HFFc6 (cell line): ENCODE data around the gene PARP14. TPM values are rescaled to one million over a fixed set of nuclear protein-coding genes. Genes with fewer than 3 reads are reported as not detected.
"Not testable (repeated sequence)": the region's sequence is repeated elsewhere in the genome, so short reads cannot be mapped to it uniquely, and the experiment has no call there.

Experiments used
- DNase-seq: peaks from one replicate; pipeline ENCODE4 v3.0.0-alpha.2; 2018
- H3K27ac Mint-ChIP-seq: 2 replicates; pipeline ENCODE4 v1.8.0; 2020; ENCODE audit warnings: mild to moderate bottlenecking, mixed read lengths
- H3K27me3 Mint-ChIP-seq: 2 replicates; pipeline ENCODE4 v1.8.0; 2021; ENCODE audit warnings: mild to moderate bottlenecking, moderate library complexity, mixed read lengths; ENCODE audit not compliant: insufficient read depth
- H3K36me3 Mint-ChIP-seq: 2 replicates; pipeline ENCODE4 v1.8.0; 2021; ENCODE audit warnings: low read depth, mixed read lengths
- H3K4me1 Mint-ChIP-seq: 2 replicates; pipeline ENCODE4 v1.8.0; 2020; ENCODE audit warnings: low read depth, mixed read lengths
- H3K4me3 Mint-ChIP-seq: 2 replicates; pipeline ENCODE4 v1.8.0; 2020; ENCODE audit warnings: mild to moderate bottlenecking, moderate library complexity, mixed read lengths
- H3K9me3 Mint-ChIP-seq: 2 replicates; pipeline ENCODE4 v1.8.0; 2020; ENCODE audit warnings: mild to moderate bottlenecking, mixed read lengths
- CTCF ChIP-seq: fragments of 200-600 bp; sonication (generic); IDR thresholded peaks from 2 replicates; pipeline ENCODE4 v1.5.0; 2021; ENCODE audit warnings: antibody characterized with exemption, mild to moderate bottlenecking
- total RNA-seq, 6 experiments: library from RNA; stranded (reverse); fragmentation: NEBNext Ultra II Directional; extraction: Animal tissue kit (Norgen Biotek cat#: 25700); gene quantifications; 2 replicates in 1 of 6; 3 replicates in 5 of 6; pipeline ENCODE4 v1.2.3, GENCODE V29; 2021

Gene PARP14
- total RNA-seq, 6 experiments from 2014 or later, result 5.3 to 16.1 (median 12.8) TPM

GRCh38 chr3:122642935-122643334, 37.7 kb upstream of the PARP14 start:
- no peak for DNase-seq
- H3K27me3 Mint-ChIP-seq, result peaks cover 21% of the 10 kb centered on the region
- no peak for TF ChIP-seq CTCF
- no peaks in the 10 kb centered on the region for H3K36me3 Mint-ChIP-seq
- H3K4me1 Mint-ChIP-seq, result no peaks in the 10 kb centered on the region
- H3K27ac Mint-ChIP-seq, result no peak overlapping the region
- H3K4me3 Mint-ChIP-seq, result no peak overlapping the region
- H3K9me3 Mint-ChIP-seq, result no peaks in the 10 kb centered on the region

- Mint-ChIP-seq H3K4me1 (no peaks in the 10 kb centered on the region), H3K9me3 (no peaks in the 10 kb centered on the region), H3K27ac (no peak overlapping the region), H3K36me3 (no peaks in the 10 kb centered on the region), H3K27me3 (peaks cover 15% of the 10 kb centered on the region), H3K4me3 (no peak overlapping the region; the same call in 1 of the 2 replicates)
- DNase-seq, result no peak
- TF ChIP-seq CTCF, result no peak
Observed at GRCh38 chr3:122646146-122646988, 34.3 kb upstream of the PARP14 start.

- not testable (repeated sequence) for H3K4me3 Mint-ChIP-seq, H3K4me1 Mint-ChIP-seq, H3K36me3 Mint-ChIP-seq, DNase-seq, H3K9me3 Mint-ChIP-seq, H3K27ac Mint-ChIP-seq
- H3K27me3 Mint-ChIP-seq, result peaks cover 26% of the 10 kb centered on the region
Observed at GRCh38 chr3:122651233-122651907, 29.3 kb upstream of the PARP14 start.

- not testable (repeated sequence) for H3K36me3 Mint-ChIP-seq, H3K9me3 Mint-ChIP-seq, H3K27ac Mint-ChIP-seq, DNase-seq, H3K4me3 Mint-ChIP-seq, H3K4me1 Mint-ChIP-seq
- H3K27me3 Mint-ChIP-seq, result peaks cover 31% of the 10 kb centered on the region
Observed at GRCh38 chr3:122651962-122652361, 28.7 kb upstream of the PARP14 start.

GRCh38 chr3:122658336-122658735, 22.3 kb upstream of the PARP14 start:
- not testable (repeated sequence) for H3K36me3 Mint-ChIP-seq, H3K27ac Mint-ChIP-seq, H3K4me1 Mint-ChIP-seq, H3K4me3 Mint-ChIP-seq, DNase-seq
- Mint-ChIP-seq H3K9me3 (peaks cover 12% of the 10 kb centered on the region; the same call in 1 of the 2 replicates), H3K27me3 (peaks cover 28% of the 10 kb centered on the region)

GRCh38 chr3:122660297-122660974, 20.2 kb upstream of the PARP14 start:
- TF ChIP-seq CTCF, result no peak
- Mint-ChIP-seq H3K9me3 (peaks cover 12% of the 10 kb centered on the region; the same call in 1 of the 2 replicates), H3K27ac (no peak overlapping the region), H3K4me3 (no peak overlapping the region), H3K36me3 (peaks cover 9% of the 10 kb centered on the region; the same call in 1 of the 2 replicates), H3K4me1 (no peaks in the 10 kb centered on the region), H3K27me3 (peaks cover 31% of the 10 kb centered on the region)
- no peak for DNase-seq
